Adrenal gland (tissue), 12 donors: ENCODE data around the gene PPM1L. TPM values are rescaled to one million over a fixed set of nuclear protein-coding genes. Genes with fewer than 3 reads are reported as not detected.

ENCODE experiments used
- DNase-seq, 7 donors: peaks; one replicate each; pipeline ENCODE4 v3.0.0-alpha.2; 2019 to 2020
- H3K27ac ChIP-seq, 5 donors: fragments of 200-600 bp; sonication (generic) in 4 of 5; 1 replicate in 3 of 5; 2 replicates in 2 of 5; pipeline versions ENCODE4 v1.5.1 to v1.8.0; 2016 to 2020; ENCODE audit warnings: mild to moderate bottlenecking in 1 of 5
- H3K27me3 ChIP-seq: fragments of 200-600 bp; 2 replicates; pipeline ENCODE4 v1.8.0; 2021
- H3K36me3 ChIP-seq, 2 donors: fragments of 200-600 bp; replicated peaks in 1 of 2; 1 replicate in 1 of 2; 2 replicates in 1 of 2; pipeline versions ENCODE4 v1.5.1 to v1.8.0; 2018 to 2022
- H3K4me1 ChIP-seq, 2 donors: fragments of 200-600 bp; replicated peaks in 1 of 2; 1 replicate in 1 of 2; 2 replicates in 1 of 2; pipeline versions ENCODE4 v1.5.1 to v1.8.0; 2018 to 2021
- H3K4me3 ChIP-seq, 4 donors: fragments of 200-600 bp; sonication (generic) in 3 of 4; one replicate each; pipeline ENCODE4 v1.5.1; 2016 to 2018
- H3K9me3 ChIP-seq, 3 donors: fragments of 200-600 bp; sonication (generic) in 1 of 3; replicated peaks in 1 of 3; 1 replicate in 2 of 3; 2 replicates in 1 of 3; pipeline versions ENCODE4 v1.5.1 to v1.8.0; 2016 to 2021
- CTCF ChIP-seq, 6 experiments: fragments of 450-650 bp in 4 of 6; fragments of 200-600 bp in 2 of 6; sonication (generic) in 1 of 6; IDR thresholded peaks; 1 replicate in 5 of 6; 2 replicates in 1 of 6; pipeline versions ENCODE4 v1.5.1 to v1.8.0; 2016 to 2021; ENCODE audit warnings: antibody characterized with exemption in 6 of 6, mild to moderate bottlenecking in 2 of 6, moderate library complexity in 1 of 6
- POLR2A ChIP-seq, 2 donors: fragments of 450-650 bp; IDR thresholded peaks; one replicate each; pipeline ENCODE4 v1.6.1; 2017; ENCODE audit warnings: antibody characterized with exemption in 2 of 2, mild to moderate bottlenecking in 2 of 2, moderate library complexity in 1 of 2
- WGBS, 4 donors: extraction: QIAGEN DNeasy Blood & Tissue Kit in 2 of 4; methylation state at CpG; one replicate each; pipeline versions ENCODE4 v1.1.5 to v1.1.7; 2013 to 2017; 5-methylcytosine and 5-hydroxymethylcytosine counted together
- intact Hi-C, 2 donors: fragments of 100-400 bp; cut with DNase I; formaldehyde crosslinking; loops; one replicate each; pipeline versions ENCODE4 v1.14.1 to v1.15.0; 2022 to 2023
- polyA plus RNA-seq, 3 donors: library from polyadenylated mRNA; stranded (reverse); fragments of 200-250 nt in 2 of 3; fragments of 350-450 nt in 1 of 3; fragmentation: Illumina TruSeq in 1 of 3; extraction: RNeasy Lipid Tissue Mini Kit (QIAGEN cat#74804) in 1 of 3; gene quantifications; one replicate each; pipeline ENCODE4 v1.2.3, GENCODE V29; 2013 to 2014
- total RNA-seq, 9 donors: library from RNA; depleted of rRNA in 4 of 9; stranded (reverse); fragments of >200 nt in 4 of 9; fragments of 120-200 nt in 1 of 9; fragmentation: NEBNext Ultra II Directional in 1 of 9; extraction: Animal tissue kit (Norgen Biotek cat#: 25700) in 1 of 9; gene quantifications; one replicate each; pipeline versions ENCODE4 v1.1.0 to v1.2.4, GENCODE V29; 2013 to 2023
- donor health status: healthy with polysubstance abuse.
- donor health status: Bipolar disorder and iron deficiency.
- donor health status: DM: yes; HTN: yes; CAD: no.
- donor health status: DM: no; HTN: no; CAD: no.
- donor health status: DM: no; HTN: no; CAD: no.
- donor health status: DM: yes; HTN: yes; CAD: no.

The PPM1L gene
- total and polyA plus RNA-seq, 12 donors = 2.4 to 53.6 (median 35.0) TPM

- no peak for DNase-seq
- Histone ChIP-seq H3K9me3 (no peaks in the 10 kb centered on the region), H3K4me1 (peaks cover 10 to 32% of the 10 kb centered on the region in 2 donors), H3K36me3 (no peaks in the 10 kb centered on the region), H3K4me3 (no peak overlapping the region), H3K27me3 (no peaks in the 10 kb centered on the region), H3K27ac (no peak overlapping the region)
- 62 to 78% (median 64%) methylated on average over 1 to 2 of the region's 2 CpGs for WGBS, 4 donors
- intact Hi-C loops = no loop called here
- TF ChIP-seq POLR2A (IDR thresholded peaks at IDR 0.05) (no peak), CTCF (IDR thresholded peaks at IDR 0.05) (no peak)
Measured at GRCh38 chr3:160950542-160950941, 194.5 kb downstream of the PPM1L start.

GRCh38 chr3:160950954-160951353 lies 194.9 kb downstream of the PPM1L start:
- DNase-seq = no peak
- Histone ChIP-seq H3K9me3 (no peaks in the 10 kb centered on the region), H3K36me3 (no peaks in the 10 kb centered on the region), H3K4me3 (no peak overlapping the region), H3K27me3 (no peaks in the 10 kb centered on the region), H3K4me1 (peaks cover 10 to 32% of the 10 kb centered on the region in 2 donors), H3K27ac (no peak overlapping the region)
- TF ChIP-seq POLR2A (IDR thresholded peaks at IDR 0.05) (no peak), CTCF (IDR thresholded peaks at IDR 0.05) (no peak)
- 73 to 75% (median 74%) methylated on average over 2 of the region's 2 CpGs for WGBS, 4 donors
- intact Hi-C loops = no loop called here

GRCh38 chr3:160951642-160952487 lies 195.8 kb downstream of the PPM1L start:
- intact Hi-C loops = no loop called here
- Histone ChIP-seq H3K4me3 (no peak overlapping the region), H3K27me3 (no peaks in the 10 kb centered on the region), H3K27ac (no peak overlapping the region), H3K36me3 (no peaks in the 10 kb centered on the region), H3K4me1 (peaks cover 10 to 32% of the 10 kb centered on the region in 2 donors), H3K9me3 (no peaks in the 10 kb centered on the region)
- 60 to 67% (median 64%) methylated on average over 8 of the region's 8 CpGs for WGBS, 4 donors
- DNase-seq = no peak
- no peak for TF ChIP-seq CTCF (IDR thresholded peaks at IDR 0.05)
- TF ChIP-seq POLR2A (IDR thresholded peaks at IDR 0.05) = no peak

GRCh38 chr3:160953686-160954085 lies 197.7 kb downstream of the PPM1L start:
- H3K27me3 ChIP-seq = no peaks in the 10 kb centered on the region
- no peak for DNase-seq
- 72 to 80% (median 74%) methylated on average over 3 of the region's 3 CpGs for WGBS, 4 donors
- H3K36me3 ChIP-seq = no peaks in the 10 kb centered on the region
- H3K27ac ChIP-seq = no peak overlapping the region
- H3K9me3 ChIP-seq = no peaks in the 10 kb centered on the region
- intact Hi-C loops = no loop called here
- TF ChIP-seq POLR2A (IDR thresholded peaks at IDR 0.05) = no peak
- TF ChIP-seq CTCF (IDR thresholded peaks at IDR 0.05) = no peak
- H3K4me3 ChIP-seq = no peak overlapping the region
- peaks cover 10 to 32% of the 10 kb centered on the region in 2 donors for H3K4me1 ChIP-seq
